Subcutaneous adipose tissue (tissue), 4 donors: ENCODE measurements around the gene NLE1. TPM values are rescaled to one million over a fixed set of nuclear protein-coding genes. Genes with fewer than 3 reads are reported as not detected.

Source experiments
- CTCF ChIP-seq: fragments of 450-650 bp; IDR thresholded peaks from one replicate; pipeline ENCODE4 v1.5.1; 2016; ENCODE audit warnings: low read depth, mild to moderate bottlenecking, control low read depth, antibody characterized with exemption, moderate library complexity
- total RNA-seq, 4 donors: library from RNA; depleted of rRNA; stranded (reverse); fragments of >200 nt; gene quantifications; one replicate each; pipeline ENCODE4 v1.1.0, GENCODE V29; 2016

NLE1 gene
- total RNA-seq, 4 donors from 2014 or later: 5.1 to 21.9 (median 14.7) TPM

- no peak for TF ChIP-seq CTCF
Observed at GRCh38 chr17:35160354-35161201, 18.5 kb upstream of the NLE1 start.

GRCh38 chr17:35159940-35160339 lies 17.8 kb upstream of the NLE1 start:
- TF ChIP-seq CTCF: no peak

DNA sequence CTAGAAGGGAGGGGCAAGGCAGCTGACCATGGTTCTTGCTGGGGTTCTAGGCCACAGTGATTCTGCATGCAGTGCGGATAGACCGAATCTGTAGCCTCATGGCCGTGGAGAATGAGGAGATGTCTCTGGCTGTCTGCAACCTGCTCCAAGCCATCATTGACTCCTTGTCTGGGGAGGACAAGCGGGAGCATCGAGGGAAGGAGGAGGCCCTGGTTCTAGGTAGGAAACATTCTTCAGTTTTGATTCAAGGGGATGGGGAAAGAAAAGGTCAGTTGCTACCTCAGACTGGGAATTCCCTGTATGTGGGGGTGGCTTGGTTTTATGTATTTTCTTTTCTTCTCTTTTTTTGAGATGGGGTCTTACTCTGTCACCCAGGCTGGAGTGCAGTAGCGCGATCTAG lies 13.1 kb upstream of the NLE1 start:
- no peak for TF ChIP-seq CTCF

- no peak for TF ChIP-seq CTCF
Observed at GRCh38 chr17:35154196-35155165, 12.4 kb upstream of the NLE1 start.

DNA sequence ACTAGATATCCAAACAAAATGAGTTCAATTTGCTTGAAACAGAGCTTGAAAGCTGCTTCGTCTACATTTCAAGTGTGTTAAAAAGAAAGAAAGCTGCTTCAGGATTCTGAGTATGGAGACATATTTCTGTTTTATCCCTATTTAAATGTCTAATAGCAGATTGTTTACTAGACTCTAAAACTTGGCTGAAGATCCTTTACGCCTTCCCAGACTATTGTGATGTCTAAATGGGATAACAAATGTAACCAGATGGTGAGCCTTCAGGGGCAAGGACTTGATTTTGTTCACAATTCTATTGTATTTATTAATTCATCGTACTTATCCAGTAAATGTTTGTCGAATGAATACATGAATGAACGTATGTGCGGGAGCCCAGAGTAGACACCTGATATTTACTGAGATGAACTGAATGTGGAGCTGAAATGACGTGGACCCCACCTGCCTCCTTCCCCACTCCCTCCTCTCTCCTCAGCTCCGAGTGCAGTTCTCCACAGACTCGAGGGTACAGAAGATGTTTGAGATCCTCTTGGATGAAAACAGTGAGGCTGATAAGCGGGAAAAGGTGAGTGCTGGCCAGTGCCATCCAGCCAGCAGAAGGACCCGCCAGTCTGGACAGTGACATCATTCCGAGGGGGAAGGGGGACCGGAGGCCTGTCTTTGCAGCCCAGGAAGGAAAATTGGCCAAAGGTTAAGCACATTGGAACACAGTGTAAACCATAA lies 10.5 kb upstream of the NLE1 start:
- no peak for TF ChIP-seq CTCF

GRCh38 chr17:35149941-35150340 lies 7.8 kb upstream of the NLE1 start:
- TF ChIP-seq CTCF: no peak

DNA sequence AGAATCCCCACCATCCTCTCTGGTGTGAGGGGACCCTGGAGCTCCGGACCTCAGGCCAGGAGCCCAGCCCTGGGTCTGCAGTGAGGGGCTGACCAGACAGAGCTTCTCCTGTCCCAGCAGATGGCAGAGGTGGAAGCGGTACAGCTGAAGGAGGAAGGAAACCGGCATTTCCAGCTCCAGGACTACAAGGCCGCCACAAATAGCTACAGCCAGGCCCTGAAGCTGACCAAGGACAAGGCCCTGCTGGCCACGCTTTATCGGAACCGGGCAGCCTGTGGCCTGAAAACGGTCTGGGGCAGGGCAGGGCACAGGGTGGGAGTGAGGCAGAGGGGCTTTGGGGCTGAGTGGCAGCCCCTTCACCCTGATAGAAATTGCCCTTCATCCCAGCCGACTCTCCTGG lies 6.0 kb upstream of the NLE1 start:
- no peak for TF ChIP-seq CTCF
